SH-SY5Y (cell line): ENCODE measurements around the gene TARBP1.

Source experiments
- GATA2 ChIP-seq: IDR thresholded peaks from 2 replicates; pipeline ENCODE4 v1.6.1; 2011; ENCODE audit warnings: mild to moderate bottlenecking, low read depth, low read length
- GATA3 ChIP-seq: IDR thresholded peaks from 2 replicates; pipeline ENCODE4 v1.6.1; 2011; ENCODE audit warnings: low read depth, mild to moderate bottlenecking, low read length, moderate library complexity

- TF ChIP-seq GATA3 (no peak), GATA2 (no peak)
These were observed 8.2 kb upstream of the TARBP1 start for GRCh38 chr1:234486858-234487840.
